ENCODE measurements around the gene ATP8A2. TPM values are rescaled to one million over a fixed set of nuclear protein-coding genes. Genes with fewer than 3 reads are reported as not detected.

The ATP8A2 gene
- total RNA-seq, 1 donor from 2014 or later = 1.3 TPM

GRCh38 chr13:25846222-25846984, 474.6 kb downstream of the ATP8A2 start:
- Mint-ChIP-seq H3K4me1 (ENCODE audit: low read depth, unreplicated experiment) (peaks cover 12% of the 10 kb centered on the region), H3K4me3 (ENCODE audit: unreplicated experiment) (no peak overlapping the region), H3K9me3 (ENCODE audit: unreplicated experiment) (peaks cover 6% of the 10 kb centered on the region), H3K36me3 (ENCODE audit: low read depth, unreplicated experiment) (no peaks in the 10 kb centered on the region), H3K27me3 (ENCODE audit: low read depth, unreplicated experiment) (peaks cover 3% of the 10 kb centered on the region), H3K27ac (ENCODE audit: unreplicated experiment) (no peak overlapping the region)
- FAIRE-seq (no peak), DNase-seq (ENCODE audit: low read depth) (no peak)
- no peak overlapping the region for H3K27ac ChIP-seq (ENCODE audit: low read depth, low read length)
- H3K4me3 ChIP-seq (ENCODE audit: insufficient read depth, low read depth, low read length) = no peak overlapping the region
- H3K9me3 ChIP-seq (ENCODE audit: insufficient read depth, low read depth, low read length) = no peaks in the 10 kb centered on the region
- peaks cover 16% of the 10 kb centered on the region for H3K4me1 ChIP-seq (ENCODE audit: insufficient read depth, low read length)
- H3K9ac ChIP-seq (ENCODE audit: low read length) = no peak overlapping the region
- no peaks in the 10 kb centered on the region for H3K27me3 ChIP-seq (ENCODE audit: insufficient read depth, low read length)
- H4K20me1 ChIP-seq (ENCODE audit: insufficient read depth, low read length) = no peaks in the 10 kb centered on the region
- no peak overlapping the region for H3K4me2 ChIP-seq (ENCODE audit: low read length)
- no peak for TF ChIP-seq EZH2 (IDR thresholded peaks at IDR 0.05; ENCODE audit: insufficient read depth, low read length)
- no peak for TF ChIP-seq CTCF (IDR thresholded peaks at IDR 0.05; ENCODE audit: insufficient read depth, low read depth, low read length)
- no peak overlapping the region for H2AFZ ChIP-seq (ENCODE audit: low read depth, low read length)
- H3K79me2 ChIP-seq (ENCODE audit: insufficient read depth, low read length) = no peaks in the 10 kb centered on the region
- no peaks in the 10 kb centered on the region for H3K36me3 ChIP-seq (ENCODE audit: insufficient read depth, low read length)

GRCh38 chr13:25847145-25847544, 475.4 kb downstream of the ATP8A2 start:
- Mint-ChIP-seq H3K9me3 (ENCODE audit: unreplicated experiment) (no peaks in the 10 kb centered on the region), H3K27me3 (ENCODE audit: low read depth, unreplicated experiment) (peaks cover 6% of the 10 kb centered on the region), H3K4me3 (ENCODE audit: unreplicated experiment) (no peak overlapping the region), H3K4me1 (ENCODE audit: low read depth, unreplicated experiment) (peaks cover 12% of the 10 kb centered on the region), H3K36me3 (ENCODE audit: low read depth, unreplicated experiment) (no peaks in the 10 kb centered on the region), H3K27ac (ENCODE audit: unreplicated experiment) (no peak overlapping the region)
- H3K27me3 ChIP-seq (ENCODE audit: insufficient read depth, low read length) = no peaks in the 10 kb centered on the region
- peaks cover 16% of the 10 kb centered on the region for H3K4me1 ChIP-seq (ENCODE audit: insufficient read depth, low read length)
- DNase-seq (ENCODE audit: low read depth) (no peak), FAIRE-seq (no peak)
- no peak overlapping the region for H2AFZ ChIP-seq (ENCODE audit: low read depth, low read length)
- H3K9me3 ChIP-seq (ENCODE audit: insufficient read depth, low read depth, low read length) = no peaks in the 10 kb centered on the region
- no peaks in the 10 kb centered on the region for H4K20me1 ChIP-seq (ENCODE audit: insufficient read depth, low read length)
- no peaks in the 10 kb centered on the region for H3K36me3 ChIP-seq (ENCODE audit: insufficient read depth, low read length)
- no peak overlapping the region for H3K4me2 ChIP-seq (ENCODE audit: low read length)
- no peak overlapping the region for H3K4me3 ChIP-seq (ENCODE audit: insufficient read depth, low read depth, low read length)
- TF ChIP-seq CTCF (IDR thresholded peaks at IDR 0.05; ENCODE audit: insufficient read depth, low read depth, low read length) = no peak
- TF ChIP-seq EZH2 (IDR thresholded peaks at IDR 0.05; ENCODE audit: insufficient read depth, low read length) = no peak
- no peaks in the 10 kb centered on the region for H3K79me2 ChIP-seq (ENCODE audit: insufficient read depth, low read length)
- no peak overlapping the region for H3K27ac ChIP-seq (ENCODE audit: low read depth, low read length)
- no peak overlapping the region for H3K9ac ChIP-seq (ENCODE audit: low read length)

Measured in astrocyte (in vitro differentiated cells and primary cell).